ENCODE data around the gene HDAC7.

GRCh38 chr12:47773858-47774580 lies 45.7 kb downstream of the HDAC7 start:
- TF ChIP-seq CTCF (IDR thresholded peaks at IDR 0.05; ENCODE audit: insufficient read depth, low read depth, low read length) (no peak), EZH2 (IDR thresholded peaks at IDR 0.05; ENCODE audit: insufficient read depth, low read length) (no peak)

All from astrocyte (in vitro differentiated cells and primary cell).